ENCODE results near the gene TBC1D10A.

Gene TBC1D10A

GRCh38 chr22:30318799-30319419, 7.8 kb downstream of the TBC1D10A start:
- Mint-ChIP-seq H3K9me3 (no peaks in the 10 kb centered on the region), H3K27ac (peak overlapping the region; percentile 83), H3K4me1 (ENCODE audit: low read depth) (peaks cover 92% of the 10 kb centered on the region), H3K4me3 (no peak overlapping the region), H3K27me3 (no peaks in the 10 kb centered on the region), H3K36me3 (ENCODE audit: low read depth) (peaks cover 39% of the 10 kb centered on the region)
- DNase-seq = no peak

GRCh38 chr22:30317778-30318177, 9.0 kb downstream of the TBC1D10A start:
- H3K4me3 Mint-ChIP-seq = no peak overlapping the region
- H3K4me1 Mint-ChIP-seq (ENCODE audit: low read depth) = peaks cover 91% of the 10 kb centered on the region
- H3K9me3 Mint-ChIP-seq = no peaks in the 10 kb centered on the region
- peak overlapping the region; percentile 83 for H3K27ac Mint-ChIP-seq
- DNase-seq = no peak
- peaks cover 33% of the 10 kb centered on the region for H3K36me3 Mint-ChIP-seq (ENCODE audit: low read depth)
- no peaks in the 10 kb centered on the region for H3K27me3 Mint-ChIP-seq

DNA sequence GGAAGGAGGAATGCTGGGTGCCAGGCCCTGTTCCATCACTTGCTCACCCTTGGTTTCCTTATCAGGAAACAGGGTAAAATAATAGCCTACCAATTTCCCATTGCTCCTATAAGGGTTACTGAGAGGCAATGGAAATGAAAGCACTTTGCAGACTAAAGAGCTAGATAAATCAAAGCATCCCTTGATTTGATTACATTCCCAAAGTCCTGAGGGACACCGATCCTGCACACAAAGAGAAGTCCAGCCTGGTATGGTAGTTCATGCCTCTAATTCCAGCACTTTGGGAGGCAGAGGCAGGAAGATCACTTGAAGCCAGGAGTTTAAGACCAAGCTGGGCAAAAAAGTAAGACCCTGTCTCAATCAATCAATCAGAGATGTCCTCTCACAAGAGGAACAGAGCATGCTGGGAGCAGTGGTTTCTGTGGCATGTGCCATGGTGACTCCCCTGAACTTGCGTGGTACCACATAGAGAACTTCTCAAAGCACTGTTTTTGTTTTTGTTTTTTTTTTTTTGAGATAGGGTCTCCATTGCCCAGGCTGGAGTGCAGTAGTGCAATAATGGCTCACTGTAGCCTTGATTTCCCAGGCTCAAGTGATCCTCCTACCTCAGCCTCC, 10.7 kb downstream of the TBC1D10A start:
- Mint-ChIP-seq H3K4me1 (ENCODE audit: low read depth) (peaks cover 96% of the 10 kb centered on the region), H3K36me3 (ENCODE audit: low read depth) (peaks cover 27% of the 10 kb centered on the region), H3K4me3 (no peak overlapping the region), H3K9me3 (no peaks in the 10 kb centered on the region), H3K27me3 (no peaks in the 10 kb centered on the region), H3K27ac (peak overlapping the region; percentile 92)
- DNase-seq = no peak

GRCh38 chr22:30314915-30315314, 11.8 kb downstream of the TBC1D10A start:
- peak; percentile 61 for DNase-seq
- H3K9me3 Mint-ChIP-seq = no peaks in the 10 kb centered on the region
- H3K27ac Mint-ChIP-seq = peak overlapping the region; percentile 92
- peaks cover 96% of the 10 kb centered on the region for H3K4me1 Mint-ChIP-seq (ENCODE audit: low read depth)
- no peaks in the 10 kb centered on the region for H3K27me3 Mint-ChIP-seq
- H3K4me3 Mint-ChIP-seq = peak overlapping the region; percentile 12
- peaks cover 20% of the 10 kb centered on the region for H3K36me3 Mint-ChIP-seq (ENCODE audit: low read depth)

DNA sequence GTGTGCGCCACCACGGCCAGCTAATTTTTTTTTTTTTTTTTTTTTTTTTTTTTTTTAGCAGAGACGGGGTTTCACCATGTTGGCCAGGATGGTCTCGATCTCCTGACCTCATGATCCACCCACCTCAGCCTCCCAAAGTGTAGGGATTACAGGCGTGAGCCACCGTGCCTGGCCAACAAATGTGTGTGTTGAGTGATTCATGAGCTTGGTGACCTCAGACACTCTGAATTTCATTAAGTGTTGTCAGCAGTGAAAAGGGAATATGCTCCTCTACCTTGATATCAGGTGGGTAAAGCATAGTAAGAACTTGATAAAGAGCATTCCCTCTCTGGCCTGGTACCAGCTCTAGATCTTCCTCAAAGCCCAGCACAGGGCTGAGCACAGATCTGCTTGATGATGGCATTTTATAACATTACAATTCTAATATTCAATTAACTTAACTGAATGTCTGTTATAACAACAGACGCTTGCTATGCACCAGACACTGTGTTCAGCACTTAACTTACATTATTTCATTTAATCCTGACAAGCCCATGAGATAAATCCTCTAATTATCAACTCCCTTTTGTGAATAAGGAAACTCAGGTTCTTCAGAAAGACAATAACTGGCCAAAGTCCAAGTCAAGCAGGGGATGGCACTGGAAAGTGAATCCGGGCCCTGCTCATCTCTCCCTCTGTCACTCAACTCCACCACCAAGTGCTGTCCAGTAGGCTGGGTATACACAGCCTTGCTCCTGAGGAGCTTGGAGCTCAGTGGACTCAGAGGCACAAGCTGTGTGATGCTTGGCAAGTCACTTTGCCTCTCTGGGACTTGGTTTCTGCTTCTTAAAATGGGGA, 13.0 kb downstream of the TBC1D10A start:
- Mint-ChIP-seq H3K27ac (peak overlapping the region; percentile 92), H3K4me1 (ENCODE audit: low read depth) (peaks cover 96% of the 10 kb centered on the region), H3K4me3 (no peak overlapping the region), H3K27me3 (no peaks in the 10 kb centered on the region), H3K9me3 (no peaks in the 10 kb centered on the region), H3K36me3 (ENCODE audit: low read depth) (peaks cover 20% of the 10 kb centered on the region)
- no peak for DNase-seq

GRCh38 chr22:30312053-30312452, 14.7 kb downstream of the TBC1D10A start:
- no peak overlapping the region for H3K4me3 Mint-ChIP-seq
- no peaks in the 10 kb centered on the region for H3K27me3 Mint-ChIP-seq
- H3K36me3 Mint-ChIP-seq (ENCODE audit: low read depth) = peaks cover 8% of the 10 kb centered on the region
- peaks cover 95% of the 10 kb centered on the region for H3K4me1 Mint-ChIP-seq (ENCODE audit: low read depth)
- no peak for DNase-seq
- no peaks in the 10 kb centered on the region for H3K9me3 Mint-ChIP-seq
- H3K27ac Mint-ChIP-seq = peak overlapping the region; percentile 85

GRCh38 chr22:30310881-30311771, 15.6 kb downstream of the TBC1D10A start:
- H3K4me1 Mint-ChIP-seq (ENCODE audit: low read depth) = peaks cover 96% of the 10 kb centered on the region
- no peaks in the 10 kb centered on the region for H3K27me3 Mint-ChIP-seq
- no peaks in the 10 kb centered on the region for H3K9me3 Mint-ChIP-seq
- peaks cover 8% of the 10 kb centered on the region for H3K36me3 Mint-ChIP-seq (ENCODE audit: low read depth)
- no peak for DNase-seq
- H3K4me3 Mint-ChIP-seq = no peak overlapping the region
- H3K27ac Mint-ChIP-seq = peak overlapping the region; percentile 85

GRCh38 chr22:30309951-30310741, 16.6 kb downstream of the TBC1D10A start:
- no peak for DNase-seq
- Mint-ChIP-seq H3K27me3 (no peaks in the 10 kb centered on the region), H3K4me1 (ENCODE audit: low read depth) (peaks cover 96% of the 10 kb centered on the region), H3K9me3 (no peaks in the 10 kb centered on the region), H3K36me3 (ENCODE audit: low read depth) (peaks cover 2% of the 10 kb centered on the region), H3K27ac (peak overlapping the region; percentile 85), H3K4me3 (no peak overlapping the region)

DNA sequence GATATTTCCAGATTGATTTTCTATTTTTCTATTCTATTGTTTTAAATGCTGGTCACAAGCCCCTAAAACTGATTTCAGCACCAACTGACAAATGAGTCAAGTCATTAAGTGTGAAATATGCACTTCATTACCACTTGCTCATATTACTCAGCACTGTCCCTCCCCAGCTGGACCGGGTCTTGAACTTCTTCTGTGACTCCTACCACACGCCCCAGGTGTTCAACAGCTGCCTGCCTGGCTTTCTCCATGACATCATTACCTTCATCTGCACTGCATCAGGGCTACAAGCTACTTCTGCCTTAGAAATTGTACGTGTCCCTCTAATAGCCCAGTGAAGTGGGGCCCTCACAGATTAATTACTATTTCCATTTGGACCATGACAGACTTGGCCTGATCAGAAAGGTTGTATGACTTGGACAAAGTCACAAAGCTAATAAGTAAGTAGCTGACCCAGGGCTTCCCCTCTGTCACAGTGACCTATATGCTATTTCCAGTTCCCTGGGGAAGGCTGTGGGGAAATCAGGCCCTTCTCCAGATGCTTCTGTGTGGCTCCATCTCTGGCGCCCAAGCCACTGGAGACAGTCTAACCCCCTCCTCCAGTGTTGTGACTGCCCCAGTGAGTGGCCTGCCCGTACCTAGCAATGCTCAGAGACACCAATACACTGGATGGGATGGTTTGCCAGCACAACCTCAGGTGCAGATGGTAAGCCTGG, 18.1 kb downstream of the TBC1D10A start:
- Mint-ChIP-seq H3K4me3 (no peak overlapping the region), H3K36me3 (ENCODE audit: low read depth) (peaks cover 5% of the 10 kb centered on the region)

DNA sequence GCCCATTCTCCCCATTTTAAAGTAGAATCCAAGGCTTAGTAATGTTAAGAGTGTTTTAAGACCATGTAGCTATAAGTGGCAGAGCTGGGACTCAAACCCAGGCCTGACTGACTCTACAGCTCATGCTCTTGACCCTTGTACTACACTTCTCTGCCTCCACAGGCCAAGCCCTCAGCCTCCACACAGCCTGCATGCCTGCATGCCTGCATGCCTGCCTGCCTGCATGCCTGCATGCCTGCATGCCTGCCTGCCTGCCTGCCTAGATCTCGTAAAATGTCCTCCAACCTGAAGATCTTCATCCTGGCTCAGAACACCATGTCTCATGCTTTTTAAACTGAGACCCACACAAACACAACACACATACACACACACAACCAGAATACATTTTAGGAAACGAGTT, 18.6 kb downstream of the TBC1D10A start:
- no peak for DNase-seq
- H3K9me3 Mint-ChIP-seq = no peaks in the 10 kb centered on the region
- no peak overlapping the region for H3K4me3 Mint-ChIP-seq
- peaks cover 99% of the 10 kb centered on the region for H3K4me1 Mint-ChIP-seq (ENCODE audit: low read depth)
- H3K27ac Mint-ChIP-seq = peak overlapping the region; percentile 85
- peaks cover 11% of the 10 kb centered on the region for H3K36me3 Mint-ChIP-seq (ENCODE audit: low read depth)
- H3K27me3 Mint-ChIP-seq = no peaks in the 10 kb centered on the region

More for the DNA sequence above, 18.1 kb downstream of the TBC1D10A start:
- Mint-ChIP-seq H3K4me1 (ENCODE audit: low read depth) (peaks cover 96% of the 10 kb centered on the region), H3K27ac (peak overlapping the region; percentile 85), H3K27me3 (no peaks in the 10 kb centered on the region), H3K9me3 (no peaks in the 10 kb centered on the region)
- no peak for DNase-seq

DNA sequence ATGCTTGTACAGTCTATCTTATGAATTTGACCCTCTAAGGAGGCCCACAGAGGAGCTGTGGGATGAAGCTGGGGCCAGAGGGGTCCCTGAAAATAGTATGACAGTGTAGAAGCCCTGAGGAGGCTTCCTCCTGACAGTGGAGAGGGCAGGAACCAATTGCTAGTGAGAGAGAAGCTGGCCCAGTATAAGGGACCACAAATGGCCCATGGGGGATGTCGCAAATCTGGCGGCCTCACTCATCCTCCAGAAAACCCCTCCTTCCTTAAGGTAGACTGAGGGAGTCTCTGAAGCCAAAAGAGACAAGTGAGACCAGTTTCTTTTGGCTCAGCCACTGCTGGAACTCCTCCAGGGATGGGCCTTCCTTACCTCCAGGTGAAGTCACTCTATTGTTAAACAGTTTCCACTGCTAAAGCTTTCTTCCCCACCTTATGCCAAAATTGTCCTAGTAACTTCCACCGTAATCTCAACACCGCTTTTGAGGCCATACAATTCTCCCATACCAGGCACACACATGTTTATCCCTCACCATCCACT, 19.6 kb downstream of the TBC1D10A start:
- peak overlapping the region; percentile 96 for H3K27ac Mint-ChIP-seq
- DNase-seq = no peak
- no peaks in the 10 kb centered on the region for H3K9me3 Mint-ChIP-seq
- peaks cover 99% of the 10 kb centered on the region for H3K4me1 Mint-ChIP-seq (ENCODE audit: low read depth)
- peak overlapping the region; percentile 62 for H3K4me3 Mint-ChIP-seq
- H3K27me3 Mint-ChIP-seq = no peaks in the 10 kb centered on the region
- peaks cover 17% of the 10 kb centered on the region for H3K36me3 Mint-ChIP-seq (ENCODE audit: low read depth)

DNA sequence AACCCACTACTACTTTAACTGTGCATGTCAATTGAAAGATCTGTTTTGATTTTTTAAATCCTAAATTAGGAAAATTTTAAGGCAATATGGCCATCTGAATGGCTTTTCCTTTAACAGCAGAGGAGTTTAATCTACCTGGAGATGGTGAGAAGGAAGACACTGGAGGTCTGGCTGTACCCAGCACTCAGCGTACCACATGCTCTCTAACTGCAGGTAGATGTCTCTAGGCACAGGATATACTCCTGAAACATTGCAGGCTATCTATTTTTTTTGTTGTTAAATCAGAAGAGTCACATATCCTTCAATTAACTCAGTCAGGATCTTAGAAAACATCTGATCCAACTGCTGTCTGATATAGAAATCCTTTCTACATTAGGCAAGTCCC, 20.1 kb downstream of the TBC1D10A start:
- H3K27ac Mint-ChIP-seq = peak overlapping the region; percentile 96
- peaks cover 20% of the 10 kb centered on the region for H3K36me3 Mint-ChIP-seq (ENCODE audit: low read depth)
- H3K9me3 Mint-ChIP-seq = no peaks in the 10 kb centered on the region
- H3K4me1 Mint-ChIP-seq (ENCODE audit: low read depth) = peaks cover 99% of the 10 kb centered on the region
- no peak for DNase-seq
- no peaks in the 10 kb centered on the region for H3K27me3 Mint-ChIP-seq
- peak overlapping the region; percentile 62 for H3K4me3 Mint-ChIP-seq

Data from activated T-cell treated with anti-CD3 and anti-CD28 coated beads, Interleukin-2, amount 50 U/mL, for 24 hours (primary cell).